ENCODE data around the gene AGBL1. TPM values are rescaled to one million over a fixed set of nuclear protein-coding genes. Genes with fewer than 3 reads are reported as not detected.
"Not testable (repeated sequence)": the region's sequence is repeated elsewhere in the genome, so short reads cannot be mapped to it uniquely, and the experiment has no call there.

Gene AGBL1
- total RNA-seq, 1 donor from 2014 or later: 0.76 TPM

DNA sequence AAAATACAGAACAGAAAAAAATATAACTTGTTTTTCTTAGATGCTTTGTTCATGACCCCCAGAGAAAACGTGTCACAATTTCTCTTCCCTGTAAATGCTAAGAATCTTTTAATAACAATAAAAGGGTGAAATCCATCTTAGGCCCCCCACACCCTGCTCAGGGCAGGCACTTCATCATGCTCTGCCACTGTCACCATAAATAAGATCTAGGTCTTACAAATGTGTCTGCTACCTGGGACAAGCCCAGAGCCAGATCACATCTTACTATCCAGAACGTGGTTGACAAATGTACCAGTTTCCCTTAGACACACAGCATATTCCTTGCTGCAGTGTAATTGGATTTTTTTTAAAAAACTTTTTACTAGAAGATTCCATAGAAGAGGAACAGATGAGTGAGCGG, 795.4 kb downstream of the AGBL1 start:
- peaks cover 5% of the 10 kb centered on the region for H3K4me1 Mint-ChIP-seq (ENCODE audit: low read depth, unreplicated experiment)
- TF ChIP-seq, protein P1, sequence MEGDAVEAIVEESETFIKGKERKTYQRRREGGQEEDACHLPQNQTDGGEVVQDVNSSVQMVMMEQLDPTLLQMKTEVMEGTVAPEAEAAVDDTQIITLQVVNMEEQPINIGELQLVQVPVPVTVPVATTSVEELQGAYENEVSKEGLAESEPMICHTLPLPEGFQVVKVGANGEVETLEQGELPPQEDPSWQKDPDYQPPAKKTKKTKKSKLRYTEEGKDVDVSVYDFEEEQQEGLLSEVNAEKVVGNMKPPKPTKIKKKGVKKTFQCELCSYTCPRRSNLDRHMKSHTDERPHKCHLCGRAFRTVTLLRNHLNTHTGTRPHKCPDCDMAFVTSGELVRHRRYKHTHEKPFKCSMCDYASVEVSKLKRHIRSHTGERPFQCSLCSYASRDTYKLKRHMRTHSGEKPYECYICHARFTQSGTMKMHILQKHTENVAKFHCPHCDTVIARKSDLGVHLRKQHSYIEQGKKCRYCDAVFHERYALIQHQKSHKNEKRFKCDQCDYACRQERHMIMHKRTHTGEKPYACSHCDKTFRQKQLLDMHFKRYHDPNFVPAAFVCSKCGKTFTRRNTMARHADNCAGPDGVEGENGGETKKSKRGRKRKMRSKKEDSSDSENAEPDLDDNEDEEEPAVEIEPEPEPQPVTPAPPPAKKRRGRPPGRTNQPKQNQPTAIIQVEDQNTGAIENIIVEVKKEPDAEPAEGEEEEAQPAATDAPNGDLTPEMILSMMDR (IDR thresholded peaks at IDR 0.05; ENCODE audit: partially characterized antibody, unreplicated experiment): no peak

DNA sequence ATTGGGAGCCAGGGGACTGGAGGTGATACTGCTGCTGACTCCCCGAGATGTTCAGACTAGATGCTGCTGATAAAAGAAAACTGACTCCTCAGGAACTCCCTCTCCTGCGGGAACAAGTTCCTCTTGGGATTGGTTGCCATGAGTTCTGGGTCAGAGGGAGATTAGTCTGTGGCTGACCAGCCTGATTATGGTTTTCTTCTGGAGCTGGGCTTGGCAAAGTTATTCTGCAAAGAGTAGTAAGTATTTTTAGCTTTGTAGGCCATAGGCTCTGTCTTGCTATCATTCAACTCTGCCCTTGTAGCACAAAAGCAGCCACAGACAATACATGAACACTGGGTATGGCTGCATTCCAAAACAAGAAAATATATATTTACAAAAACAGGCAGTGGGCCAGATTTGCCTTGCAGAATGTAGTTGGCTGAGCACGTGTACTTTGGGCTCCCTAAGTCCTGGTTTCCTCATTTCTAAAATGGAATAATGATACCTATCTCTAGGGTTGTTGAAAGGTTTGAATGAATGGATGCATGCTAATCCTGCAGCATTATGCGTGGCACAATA, 796.8 kb downstream of the AGBL1 start:
- Mint-ChIP-seq H3K4me3 (ENCODE audit: unreplicated experiment) (no peak overlapping the region), H3K36me3 (ENCODE audit: unreplicated experiment) (no peaks in the 10 kb centered on the region)
- TF ChIP-seq, protein P1 (IDR thresholded peaks at IDR 0.05; ENCODE audit: partially characterized antibody, unreplicated experiment): no peak

More for the DNA sequence above, 795.4 kb downstream of the AGBL1 start:
- DNase-seq: no peak
- Mint-ChIP-seq H3K27ac (ENCODE audit: unreplicated experiment) (no peak overlapping the region), H3K27me3 (ENCODE audit: unreplicated experiment) (no peaks in the 10 kb centered on the region), H3K4me3 (ENCODE audit: unreplicated experiment) (no peak overlapping the region), H3K36me3 (ENCODE audit: unreplicated experiment) (no peaks in the 10 kb centered on the region), H3K9me3 (ENCODE audit: unreplicated experiment) (no peaks in the 10 kb centered on the region)

DNA sequence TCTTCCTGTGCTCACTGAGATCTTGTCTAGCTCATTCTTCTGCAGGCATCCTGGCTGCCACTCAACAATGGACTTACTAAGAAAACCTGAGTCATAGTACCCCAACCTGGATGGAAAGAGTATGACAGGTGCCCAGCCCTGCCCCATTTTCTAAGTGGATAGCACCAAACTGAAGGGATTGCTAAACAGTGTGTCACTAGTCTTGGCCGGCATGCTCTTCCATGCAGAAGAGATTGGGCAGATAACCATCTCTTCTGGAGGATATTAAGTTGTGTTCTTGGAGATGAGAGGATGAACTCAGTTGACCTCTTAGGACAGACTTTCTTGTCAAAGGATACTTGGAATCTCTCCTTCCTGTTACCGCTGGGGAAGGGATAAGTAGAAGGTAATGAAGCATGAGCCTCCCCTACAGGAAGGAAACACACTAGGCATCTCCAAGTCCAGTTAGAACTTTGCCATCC, 797.5 kb downstream of the AGBL1 start:
- Mint-ChIP-seq H3K27ac (ENCODE audit: unreplicated experiment) (no peak overlapping the region), H3K9me3 (ENCODE audit: unreplicated experiment) (no peaks in the 10 kb centered on the region), H3K4me1 (ENCODE audit: low read depth, unreplicated experiment) (peaks cover 2% of the 10 kb centered on the region), H3K27me3 (ENCODE audit: unreplicated experiment) (peaks cover 3% of the 10 kb centered on the region), H3K36me3 (ENCODE audit: unreplicated experiment) (no peaks in the 10 kb centered on the region), H3K4me3 (ENCODE audit: unreplicated experiment) (no peak overlapping the region)
- DNase-seq: no peak
- TF ChIP-seq, protein P1 (IDR thresholded peaks at IDR 0.05; ENCODE audit: partially characterized antibody, unreplicated experiment): no peak

More for the DNA sequence above, 796.8 kb downstream of the AGBL1 start:
- Mint-ChIP-seq H3K4me1 (ENCODE audit: low read depth, unreplicated experiment) (peaks cover 4% of the 10 kb centered on the region), H3K27ac (ENCODE audit: unreplicated experiment) (no peak overlapping the region), H3K9me3 (ENCODE audit: unreplicated experiment) (no peaks in the 10 kb centered on the region), H3K27me3 (ENCODE audit: unreplicated experiment) (peaks cover 3% of the 10 kb centered on the region)
- DNase-seq: no peak

DNA sequence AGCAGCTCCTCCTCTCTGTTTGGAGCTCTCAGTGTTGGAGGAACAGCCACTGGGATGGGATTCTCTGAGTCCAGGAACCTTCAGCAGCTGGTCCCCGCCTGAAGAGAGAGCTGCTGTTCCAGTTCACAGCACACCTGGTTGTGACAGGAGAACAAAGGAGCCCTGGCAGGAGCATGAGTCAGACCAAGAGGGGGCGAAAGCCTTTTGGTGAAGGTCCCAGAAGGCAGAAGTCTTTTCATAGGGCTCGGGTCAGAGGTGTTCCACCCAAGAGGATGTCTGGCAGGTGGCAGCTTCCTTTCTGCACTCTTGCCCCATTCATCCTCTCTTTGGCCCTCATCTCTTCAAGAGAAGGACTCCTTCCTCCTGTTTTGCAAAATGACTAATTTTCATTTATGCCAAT, 799.2 kb downstream of the AGBL1 start:
- H3K27ac Mint-ChIP-seq (ENCODE audit: unreplicated experiment); H3K4me3 Mint-ChIP-seq (ENCODE audit: unreplicated experiment); H3K36me3 Mint-ChIP-seq (ENCODE audit: unreplicated experiment); H3K4me1 Mint-ChIP-seq (ENCODE audit: low read depth, unreplicated experiment); H3K9me3 Mint-ChIP-seq (ENCODE audit: unreplicated experiment); DNase-seq; H3K27me3 Mint-ChIP-seq (ENCODE audit: unreplicated experiment): not testable (repeated sequence)

DNA sequence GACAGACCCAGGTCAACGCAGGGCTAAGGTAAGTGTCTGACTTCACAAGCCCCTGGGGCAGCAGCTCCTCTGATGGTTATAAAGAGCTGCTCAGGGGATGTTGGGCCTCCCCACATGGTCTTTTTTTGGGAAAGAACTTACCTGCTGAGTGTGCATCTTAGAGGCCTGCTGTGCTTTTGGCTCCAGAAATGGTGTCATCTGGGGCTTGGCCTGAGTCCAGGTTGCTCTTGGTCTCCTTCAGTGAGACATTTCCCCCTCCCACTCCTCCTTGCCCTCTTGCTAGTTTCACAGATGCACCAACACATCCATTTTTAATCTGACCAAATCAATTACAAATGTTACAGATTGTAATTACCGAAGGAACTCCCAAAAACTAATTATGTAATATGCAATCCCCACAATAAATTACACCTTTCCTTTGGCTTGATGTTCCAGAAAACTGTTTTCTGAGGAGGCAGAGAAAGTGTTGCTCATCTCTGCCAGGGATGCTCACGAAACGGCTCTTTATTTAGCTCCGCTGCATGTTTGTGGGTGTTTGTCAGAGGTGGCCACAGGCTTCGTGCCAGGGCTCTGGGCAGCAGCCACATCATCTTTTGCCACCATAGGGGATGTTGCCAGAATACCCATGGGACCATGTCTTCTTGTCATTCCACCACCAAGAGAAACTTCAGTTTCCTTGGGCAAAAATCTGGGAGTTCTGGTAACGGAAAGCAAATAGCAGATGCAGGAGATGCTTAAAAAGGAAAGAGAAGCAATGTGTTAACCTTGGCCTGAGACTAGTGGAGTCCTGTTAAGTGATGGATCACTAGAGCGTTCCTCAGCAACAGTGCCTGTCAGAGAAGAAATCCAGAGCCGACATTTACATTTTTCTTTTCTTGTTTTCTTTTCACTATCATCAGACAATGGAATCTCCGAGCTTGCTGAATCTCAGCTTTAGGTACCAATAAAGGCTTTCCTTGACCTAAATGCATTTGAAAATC, 799.9 kb downstream of the AGBL1 start:
- H3K4me3 Mint-ChIP-seq (ENCODE audit: unreplicated experiment): no peak overlapping the region
- no peak overlapping the region for H3K27ac Mint-ChIP-seq (ENCODE audit: unreplicated experiment)
- no peaks in the 10 kb centered on the region for H3K36me3 Mint-ChIP-seq (ENCODE audit: unreplicated experiment)
- TF ChIP-seq, protein P1 (IDR thresholded peaks at IDR 0.05; ENCODE audit: partially characterized antibody, unreplicated experiment): no peak
- no peak for DNase-seq
- H3K4me1 Mint-ChIP-seq (ENCODE audit: low read depth, unreplicated experiment): peaks cover 2% of the 10 kb centered on the region
- H3K27me3 Mint-ChIP-seq (ENCODE audit: unreplicated experiment): peaks cover 3% of the 10 kb centered on the region
- H3K9me3 Mint-ChIP-seq (ENCODE audit: unreplicated experiment): no peaks in the 10 kb centered on the region
